ENCODE measurements around the gene AAK1.
A peak's percentile ranks its signal among the peaks of the same experiment; 100 is the strongest.
"Not testable (repeated sequence)": the region's sequence is repeated elsewhere in the genome, so short reads cannot be mapped to it uniquely, and the experiment has no call there.

AAK1 gene

DNA sequence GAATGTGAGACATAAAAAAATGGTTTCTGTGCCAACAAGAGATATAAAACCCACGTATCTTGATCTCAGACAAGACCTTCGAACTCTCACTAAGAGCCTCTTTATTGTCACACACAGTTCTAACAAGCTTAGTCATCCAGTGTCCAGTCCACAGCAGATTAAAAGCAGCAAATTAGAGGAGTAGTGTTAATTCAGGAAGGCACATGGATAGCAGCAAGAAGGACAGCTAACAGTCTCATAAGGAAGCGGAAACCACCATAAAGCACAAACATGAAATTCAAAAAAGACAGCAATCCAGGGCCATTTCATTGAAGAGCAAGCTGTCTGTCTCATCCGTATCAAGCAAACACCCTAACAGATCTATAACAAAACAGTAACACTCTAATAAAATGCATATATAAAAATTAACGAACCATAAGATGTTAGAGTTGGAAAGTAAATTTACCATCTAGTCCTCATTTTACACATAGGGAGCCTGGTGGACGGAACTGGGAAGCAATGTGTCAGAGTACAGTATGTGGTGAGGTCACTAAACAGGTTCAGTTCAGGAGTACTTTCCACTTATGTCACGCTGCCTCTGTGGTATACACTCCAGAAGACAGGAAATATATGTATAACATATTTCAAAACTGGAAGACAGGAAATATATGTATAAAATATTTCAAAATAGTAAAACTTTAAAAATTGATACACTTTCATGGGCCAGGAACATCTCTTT is 18.3 kb downstream of the AAK1 start:
- peak; percentile 34 for DNase-seq (ENCODE audit: low spot score)

DNA sequence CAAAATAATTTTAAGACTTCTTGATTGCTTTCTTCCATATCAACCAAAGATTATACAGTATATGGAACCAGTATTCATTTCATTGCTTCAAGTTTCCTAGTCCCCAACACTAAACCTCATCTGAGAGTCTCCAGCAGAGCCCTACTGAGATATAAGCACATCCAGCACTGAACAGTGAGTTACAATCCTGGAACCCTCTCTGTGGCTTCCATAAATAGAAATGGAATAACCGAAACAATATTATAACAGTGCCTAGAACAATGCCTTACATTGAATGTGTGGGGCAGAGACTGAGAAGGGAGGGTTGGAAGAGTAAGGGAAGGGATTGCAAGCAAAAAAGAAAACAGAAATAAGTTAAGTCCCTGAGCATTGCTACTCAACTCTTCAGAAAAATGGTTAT is 18.9 kb downstream of the AAK1 start:
- DNase-seq (ENCODE audit: low spot score): no peak

DNA sequence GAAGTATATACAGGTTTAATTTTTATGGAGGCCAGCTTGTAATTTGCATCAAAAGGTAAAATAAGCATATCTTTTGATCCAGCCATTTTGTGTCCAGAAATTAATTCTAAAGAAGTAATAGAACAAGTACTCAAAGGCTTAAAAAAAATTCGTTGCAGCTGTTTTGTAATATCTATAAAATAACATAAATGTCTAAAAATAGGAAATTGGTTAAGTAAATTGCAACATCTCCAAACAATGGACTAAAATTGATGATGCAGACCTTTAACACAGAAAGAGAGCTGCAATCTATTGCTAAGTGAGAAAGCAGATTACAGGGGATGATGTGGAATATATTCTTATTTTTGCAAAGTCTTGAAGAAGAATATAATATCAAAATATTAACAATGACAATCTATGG is 19.4 kb downstream of the AAK1 start:
- no peak for DNase-seq (ENCODE audit: low spot score)

DNA sequence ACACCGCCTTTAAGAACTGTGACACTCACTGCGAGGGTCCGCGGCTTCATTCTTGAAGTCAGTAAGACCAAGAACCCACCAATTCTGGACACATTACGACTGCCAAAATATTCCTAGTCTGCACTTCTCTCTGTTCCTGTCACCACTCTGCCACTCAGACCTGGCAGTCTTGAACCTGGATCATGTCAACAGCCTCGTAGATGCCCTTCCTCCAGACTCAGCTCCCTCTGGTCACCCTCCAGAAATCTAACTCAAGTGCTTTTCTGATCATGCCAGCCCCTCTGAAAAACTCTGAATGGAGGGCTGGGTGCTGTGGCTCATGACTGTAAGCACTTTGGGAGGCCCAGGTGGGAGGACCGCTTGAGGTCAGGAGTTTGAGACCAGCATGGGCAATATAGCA is 20.3 kb downstream of the AAK1 start:
- DNase-seq (ENCODE audit: low spot score): no peak

DNA sequence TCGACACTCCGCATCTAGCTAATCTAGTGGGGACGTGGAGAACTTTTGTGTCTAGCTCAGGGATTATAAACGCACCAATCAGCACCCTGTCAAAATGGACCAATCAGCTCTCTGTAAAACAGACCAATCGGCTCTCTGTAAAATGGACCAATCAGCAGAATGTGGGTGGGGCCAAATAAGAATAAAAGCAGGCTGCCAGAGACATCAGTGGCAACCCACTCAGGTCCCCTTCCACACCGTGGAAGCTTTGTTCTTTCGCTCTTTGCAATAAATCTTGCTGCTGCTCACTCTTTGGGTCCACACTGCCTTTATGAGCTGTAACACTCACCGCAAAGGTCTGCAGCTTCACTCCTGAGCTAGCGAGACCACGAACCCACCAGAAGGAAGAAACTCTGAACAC is 20.7 kb downstream of the AAK1 start:
- not testable (repeated sequence) for DNase-seq (ENCODE audit: low spot score)

DNA sequence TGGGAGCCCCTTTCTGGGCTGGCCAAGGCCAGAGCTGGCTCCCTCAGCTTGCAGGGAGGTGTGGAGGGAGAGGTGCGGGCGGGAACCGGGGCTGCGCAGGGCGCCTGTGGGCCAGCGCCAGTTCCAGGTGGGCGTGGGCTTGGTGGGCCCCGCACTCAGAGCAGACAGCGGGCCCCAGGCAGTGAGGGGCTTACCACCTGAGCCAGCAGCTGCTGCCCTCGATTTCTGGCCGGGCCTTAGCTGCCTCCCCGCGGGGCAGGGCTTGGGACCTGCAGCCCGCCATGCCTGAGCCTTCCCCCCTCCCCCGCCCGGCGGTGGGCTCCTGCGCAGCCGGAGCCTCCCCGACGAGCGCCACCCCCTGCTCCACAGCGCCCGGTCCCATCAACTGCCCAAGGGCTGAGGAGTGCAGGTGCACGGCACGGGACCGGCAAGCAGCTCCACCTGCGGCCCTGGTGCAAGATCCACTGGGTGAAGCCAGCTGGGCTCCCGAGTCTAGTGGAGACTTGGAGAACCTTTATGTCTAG is 21.5 kb downstream of the AAK1 start:
- not testable (repeated sequence) for DNase-seq (ENCODE audit: low spot score)

DNA sequence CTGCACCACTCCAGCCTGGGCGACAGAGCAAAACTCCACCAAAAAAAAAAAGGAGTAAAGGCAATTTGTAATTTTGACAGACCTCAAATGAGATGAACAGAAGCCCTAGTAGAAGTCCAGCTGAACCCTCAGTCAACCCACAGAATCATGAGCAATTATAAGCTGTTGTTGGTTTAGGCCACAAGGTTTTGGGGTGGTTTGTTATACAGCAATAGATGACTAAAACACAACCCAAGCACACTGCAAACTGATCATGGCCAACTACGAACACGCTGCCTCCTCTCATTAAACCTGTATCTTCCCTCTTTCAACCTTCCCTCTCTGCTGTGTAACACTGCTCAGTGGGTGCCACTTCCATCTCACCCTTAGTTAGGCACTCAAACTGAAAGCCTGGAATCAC is 22.1 kb downstream of the AAK1 start:
- DNase-seq (ENCODE audit: low spot score): no peak

DNA sequence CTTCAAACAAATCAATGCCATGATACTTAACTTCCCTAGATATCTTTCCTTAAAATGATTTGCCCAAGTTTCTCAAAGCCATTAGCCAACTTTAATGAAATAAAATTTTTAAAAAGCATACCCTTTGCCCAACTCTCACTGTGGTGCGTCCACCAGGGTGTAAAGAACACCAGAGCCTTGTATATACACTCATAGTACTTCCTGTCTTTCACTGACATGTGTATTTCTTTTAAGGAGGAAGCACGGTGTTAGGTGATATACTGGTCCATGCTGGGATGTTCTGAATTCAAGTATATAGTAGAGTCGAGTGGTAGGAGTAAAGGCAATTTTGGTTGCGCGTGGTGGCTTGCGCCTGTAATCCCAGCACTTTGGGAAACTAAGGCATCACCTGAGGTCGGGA is 22.7 kb downstream of the AAK1 start:
- DNase-seq (ENCODE audit: low spot score): no peak

DNA sequence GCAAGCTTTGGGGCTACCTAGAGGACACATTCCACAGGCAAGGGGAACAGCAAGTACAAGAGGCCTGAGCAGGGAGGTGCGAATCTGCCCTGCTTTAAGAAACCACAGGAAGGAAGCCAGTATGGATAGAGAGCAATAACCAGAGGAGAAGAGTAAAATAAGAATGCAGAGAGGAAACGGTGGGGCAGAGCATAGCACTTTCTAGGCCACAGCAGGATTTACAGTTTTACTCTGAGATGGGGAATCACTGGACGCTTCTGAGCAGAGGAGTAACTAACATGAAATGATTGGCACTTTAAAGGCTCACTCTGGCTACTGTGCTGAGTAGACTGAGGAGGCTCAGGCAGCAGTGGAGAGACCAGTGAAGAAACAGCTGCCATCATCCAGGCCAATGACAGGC is 23.8 kb downstream of the AAK1 start:
- DNase-seq (ENCODE audit: low spot score): no peak

DNA sequence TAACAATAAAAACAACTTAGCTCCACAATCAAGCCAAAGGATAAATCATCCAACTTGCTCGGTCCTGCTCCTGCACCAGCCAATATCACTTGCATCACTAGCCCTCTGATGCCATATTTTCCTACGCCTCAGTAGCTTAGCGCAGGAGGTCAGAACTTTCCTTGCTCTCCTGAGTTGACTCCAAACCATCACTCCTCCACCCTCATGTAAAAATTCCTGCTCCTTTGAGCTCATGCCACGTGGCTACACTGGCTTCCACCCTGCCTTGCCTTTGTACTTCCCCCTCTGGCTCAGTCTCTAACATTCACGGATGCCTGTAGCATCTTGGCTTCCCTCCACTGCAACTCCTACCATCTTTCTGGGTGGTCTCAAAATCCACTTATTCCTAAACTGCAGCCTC is 25.2 kb downstream of the AAK1 start:
- DNase-seq (ENCODE audit: low spot score): no peak

DNA sequence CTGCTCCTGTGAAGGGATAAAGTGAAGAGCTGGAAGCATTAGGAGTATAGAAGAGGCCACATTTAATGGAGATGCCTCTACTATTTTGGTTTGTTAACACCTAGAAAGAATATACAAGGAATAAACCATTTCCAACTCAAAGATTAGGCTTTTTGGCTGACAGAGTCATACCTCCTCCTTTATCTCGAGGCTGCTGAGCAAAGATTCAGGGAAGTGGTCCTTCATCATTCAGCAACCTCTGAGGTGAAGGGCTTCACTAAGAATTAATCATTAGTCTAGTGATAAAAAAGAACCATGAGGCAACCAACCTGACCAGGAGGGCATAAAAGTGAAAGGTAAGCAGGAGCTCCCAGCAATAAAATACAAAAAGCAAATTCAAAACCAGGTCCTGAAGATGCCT is 25.8 kb downstream of the AAK1 start:
- no peak for DNase-seq (ENCODE audit: low spot score)

DNA sequence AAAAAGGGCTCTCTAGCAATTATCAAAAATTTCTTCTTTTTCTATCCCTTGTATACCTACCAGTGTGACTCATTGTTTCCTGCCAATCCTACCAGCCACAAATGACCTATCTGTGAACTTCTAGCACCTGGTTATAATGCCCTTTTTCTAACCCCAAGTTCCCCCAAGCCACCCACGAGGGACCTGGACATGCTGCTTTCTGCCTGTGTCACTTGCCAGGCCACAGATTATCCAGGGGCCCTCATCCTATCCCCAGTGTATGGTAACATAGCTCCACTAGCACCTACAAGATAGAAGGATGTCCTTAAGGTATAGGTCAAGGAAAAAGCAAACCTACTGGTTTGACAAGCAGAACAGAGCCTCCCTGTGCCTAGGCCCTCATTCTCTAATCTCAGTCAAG is 26.8 kb downstream of the AAK1 start:
- DNase-seq (ENCODE audit: low spot score): no peak

DNA sequence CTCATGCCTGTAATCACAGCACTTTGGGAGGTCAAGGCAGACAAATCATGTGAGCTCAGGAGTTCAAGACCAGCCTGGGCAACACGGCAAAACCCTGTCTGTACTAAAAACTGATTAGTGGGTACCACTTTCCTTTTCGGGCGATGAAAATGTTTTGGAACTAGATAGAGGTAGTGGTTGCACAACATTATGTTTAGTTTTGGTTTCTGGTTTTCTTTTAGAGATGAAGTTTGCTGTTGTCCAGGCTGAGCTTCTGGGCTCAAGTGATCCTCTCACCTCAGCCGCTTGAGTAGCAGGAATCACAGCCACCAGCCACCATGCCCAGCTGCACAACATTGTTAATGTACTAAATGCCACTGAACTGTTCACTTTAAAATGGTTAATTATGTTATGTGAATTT is 27.6 kb downstream of the AAK1 start:
- DNase-seq (ENCODE audit: low spot score): no peak

DNA sequence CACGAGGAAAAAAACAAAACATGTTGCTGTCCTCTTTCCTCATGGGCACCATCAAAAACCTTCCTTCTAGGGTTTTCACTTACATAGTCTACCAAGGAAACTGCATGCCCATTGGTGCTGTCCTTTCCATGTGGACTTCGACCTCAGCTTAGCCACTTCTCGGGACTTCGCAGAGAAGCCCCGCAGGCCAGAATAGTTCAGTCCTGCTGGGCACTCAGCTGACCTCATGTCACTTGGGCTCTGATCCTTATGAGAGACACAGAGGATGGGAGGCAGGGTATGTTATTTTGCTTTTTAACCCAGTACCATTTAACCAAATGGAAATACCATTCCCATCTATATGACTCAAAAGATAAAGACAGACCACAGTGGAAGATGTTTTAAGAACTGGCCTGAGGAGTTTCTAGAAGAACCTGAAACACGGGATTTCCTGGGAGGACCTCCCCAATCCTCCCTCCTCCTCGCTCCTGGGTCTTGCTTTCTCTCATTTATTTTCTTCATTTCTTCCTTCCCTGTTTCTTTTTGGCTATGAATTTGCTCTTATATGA is 28.4 kb downstream of the AAK1 start:
- DNase-seq (ENCODE audit: low spot score): no peak

DNA sequence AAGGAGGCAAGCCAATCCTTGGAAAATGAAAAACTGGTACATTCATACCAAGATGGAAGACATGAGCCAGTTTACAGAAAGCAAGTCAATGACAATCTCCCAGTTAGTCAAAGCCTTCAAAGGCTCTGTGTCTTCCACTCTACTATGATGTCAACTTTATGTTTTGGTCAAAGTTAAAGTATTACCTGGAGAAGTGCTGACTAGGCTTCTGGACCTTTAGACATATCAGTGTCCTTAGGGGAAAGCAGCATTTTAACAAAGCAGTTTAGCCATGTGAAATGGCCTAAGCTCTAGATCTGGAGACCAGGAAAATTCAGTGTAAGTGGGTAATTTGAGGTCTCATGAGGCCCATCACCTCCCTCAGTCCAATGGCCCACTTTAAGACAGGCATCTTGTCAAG is 30.8 kb downstream of the AAK1 start:
- no peak for DNase-seq (ENCODE audit: low spot score)

DNA sequence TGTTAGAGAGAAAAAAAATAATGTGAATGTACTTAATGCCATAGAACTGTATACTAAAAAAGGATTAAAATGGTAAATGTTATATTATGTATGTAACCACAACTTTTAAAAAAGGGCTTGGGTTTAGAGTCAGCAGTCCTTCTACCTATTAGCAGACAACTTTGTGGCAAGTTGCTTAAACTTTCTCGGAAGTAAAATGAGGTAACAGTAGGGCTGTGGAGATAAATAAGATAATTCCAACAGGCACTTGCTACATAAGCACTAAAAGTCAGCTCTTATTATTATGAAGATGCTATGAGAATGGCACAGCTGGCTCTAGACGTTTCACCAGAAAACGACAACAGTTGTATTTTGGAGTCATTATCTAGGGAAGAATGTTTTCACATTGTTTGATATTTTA is 31.3 kb downstream of the AAK1 start:
- no peak for DNase-seq (ENCODE audit: low spot score)

DNA sequence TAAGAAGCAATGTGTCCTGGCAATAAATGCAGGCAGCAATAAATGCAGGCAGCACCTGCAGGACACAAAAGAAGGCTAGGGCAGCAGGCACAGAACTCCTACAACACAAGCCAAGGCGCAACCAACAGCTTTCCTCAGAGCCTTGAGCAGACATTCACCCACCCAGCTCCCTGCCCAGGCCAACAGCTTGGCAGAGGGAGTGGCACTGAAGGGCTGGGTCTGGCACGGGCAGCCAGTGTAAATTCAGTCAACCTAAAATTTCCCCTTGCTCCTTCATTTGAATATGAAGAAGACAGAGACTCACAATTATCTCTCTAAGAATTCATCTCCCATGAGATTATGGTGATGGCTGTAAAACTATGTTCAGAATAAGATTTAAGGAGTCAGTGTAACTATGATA is 35.4 kb downstream of the AAK1 start:
- DNase-seq (ENCODE audit: low spot score): peak; percentile 35

DNA sequence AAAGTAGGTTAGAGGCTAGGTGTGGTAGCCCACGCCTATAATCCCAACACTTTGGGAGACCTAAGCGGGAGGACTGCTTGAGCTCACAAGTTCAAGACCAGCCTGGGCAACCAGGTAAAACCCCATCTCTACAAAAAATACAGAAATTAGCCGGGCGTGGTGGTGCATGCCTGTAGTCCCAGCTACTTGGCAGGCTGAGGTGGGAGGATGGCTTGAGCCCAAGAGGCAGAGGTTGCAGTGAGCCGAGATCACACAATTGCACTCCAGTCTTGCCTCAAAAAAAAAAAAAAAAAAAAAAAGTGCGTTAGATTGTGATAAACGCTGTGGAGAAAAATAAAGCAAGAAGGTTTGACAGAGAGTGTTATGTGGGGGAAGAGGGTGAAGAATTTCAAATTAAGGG is 36.8 kb downstream of the AAK1 start:
- DNase-seq (ENCODE audit: low spot score): not testable (repeated sequence)

DNA sequence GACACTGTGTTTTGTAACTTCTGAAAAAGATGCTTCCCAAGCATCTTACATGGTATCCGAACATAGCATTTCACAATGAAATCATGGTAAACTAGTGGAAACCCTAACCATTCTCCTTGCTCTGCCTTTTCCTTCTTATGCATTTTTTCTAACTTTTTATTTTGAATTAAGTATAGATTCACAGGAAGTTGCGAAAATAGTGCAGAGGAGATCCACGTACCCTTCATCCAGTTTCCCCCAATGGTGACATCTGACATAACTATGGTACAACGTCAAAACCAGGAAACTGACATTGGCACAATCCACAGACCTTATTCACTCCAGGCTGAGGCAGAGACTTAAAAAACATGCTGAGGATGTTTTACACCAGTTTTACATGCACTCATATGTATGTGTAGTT is 38.3 kb downstream of the AAK1 start:
- no peak for DNase-seq (ENCODE audit: low spot score)

DNA sequence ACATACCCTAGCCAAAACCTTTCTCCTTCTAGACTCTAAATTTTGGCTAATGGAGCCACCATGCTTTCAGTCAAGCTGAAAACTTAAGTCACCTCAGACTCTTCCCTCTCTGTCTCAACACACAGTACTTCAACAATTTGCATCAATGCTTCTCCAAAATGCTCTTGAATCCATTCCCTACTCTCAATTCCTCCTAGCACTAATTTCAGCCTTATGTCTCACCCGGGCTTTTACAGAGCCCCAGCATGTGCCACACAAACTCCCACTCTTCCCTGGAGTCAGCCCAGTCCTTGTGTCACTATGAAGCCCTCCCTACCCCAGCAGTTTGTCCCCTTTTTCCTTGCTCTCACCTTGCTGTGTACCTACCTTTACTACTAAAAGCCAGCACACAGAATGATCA is 38.7 kb downstream of the AAK1 start:
- DNase-seq (ENCODE audit: low spot score): no peak

DNA sequence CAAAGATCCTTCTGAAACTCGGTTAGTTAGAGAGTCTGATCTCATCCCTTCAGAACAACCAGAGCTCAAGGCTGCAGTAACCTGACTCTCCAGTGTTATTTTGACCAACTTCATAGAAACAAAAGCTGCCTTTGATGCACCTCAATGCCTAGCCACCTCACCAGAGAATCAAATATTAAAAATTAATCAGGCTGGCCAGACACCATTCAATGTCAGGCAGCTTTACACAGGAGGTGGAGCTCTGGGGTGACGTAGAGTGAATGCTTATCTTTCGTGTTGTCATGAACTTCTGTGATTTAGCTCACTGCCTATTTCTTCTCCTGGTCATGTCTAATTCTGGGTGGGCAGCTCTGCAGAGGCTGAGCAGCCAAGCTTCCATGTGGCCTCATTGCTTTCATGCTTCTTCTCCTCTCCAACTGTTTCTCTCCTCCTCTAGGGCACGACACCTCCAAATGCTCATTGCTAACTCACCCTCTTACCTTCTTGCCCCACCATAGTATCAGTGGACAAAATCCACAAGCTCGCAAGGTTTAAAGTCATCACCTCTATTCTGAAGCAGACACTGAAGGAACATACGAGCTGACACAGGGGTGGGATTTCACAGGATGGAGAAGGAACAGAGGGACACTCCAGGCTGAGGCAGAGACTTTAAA is 39.4 kb downstream of the AAK1 start:
- DNase-seq (ENCODE audit: low spot score): peak; percentile 83

DNA sequence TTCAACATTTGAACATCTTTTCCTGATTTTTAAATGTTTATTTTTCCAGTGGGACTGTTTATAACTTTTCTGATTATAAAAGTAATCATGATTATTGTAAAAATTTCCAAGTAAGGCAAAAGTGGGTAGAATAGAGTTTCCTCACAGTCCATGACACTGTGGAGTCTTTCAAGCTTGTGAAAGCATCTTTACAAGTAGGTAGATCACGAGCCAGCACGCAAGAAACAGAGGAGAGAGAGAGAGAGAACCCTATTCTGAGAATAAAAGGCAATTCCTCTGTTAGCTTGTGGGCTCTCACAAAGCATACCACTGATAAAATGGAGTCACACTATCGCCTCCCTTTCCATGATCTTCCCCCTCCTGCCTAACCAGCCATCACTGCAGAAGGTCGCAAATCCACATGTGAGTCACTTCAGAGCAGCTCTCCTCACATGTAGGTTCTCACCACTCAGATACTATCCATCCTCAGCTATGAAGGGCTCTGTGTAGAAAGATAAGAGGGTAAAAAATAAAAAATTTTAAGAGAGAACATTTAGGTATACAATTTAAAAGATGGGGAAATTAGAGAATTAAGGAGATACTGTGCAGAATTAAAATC is 40.3 kb downstream of the AAK1 start:
- DNase-seq (ENCODE audit: low spot score): peak; percentile 72

DNA sequence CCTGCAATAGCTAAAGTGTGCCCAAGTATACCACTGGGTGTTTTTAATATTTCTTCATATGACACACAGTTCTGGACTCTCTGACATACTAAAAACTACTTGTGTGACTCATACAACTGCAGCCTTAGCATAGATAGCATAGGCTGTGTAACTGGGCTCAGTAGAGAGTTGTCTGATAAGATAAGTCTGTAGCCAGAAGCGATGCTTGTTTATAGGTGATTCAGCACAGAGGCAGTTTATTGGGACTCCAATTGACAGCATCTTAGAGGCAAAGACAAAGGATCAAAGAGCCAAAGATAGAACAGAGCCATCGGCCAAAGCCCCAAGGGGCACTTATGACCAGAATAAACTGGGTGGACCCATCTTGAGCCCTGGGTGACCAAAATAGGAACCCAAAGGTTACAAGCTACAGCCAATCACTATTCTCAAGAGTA is 42.3 kb downstream of the AAK1 start:
- DNase-seq (ENCODE audit: low spot score): peak; percentile 89

Measured in hematopoietic multipotent progenitor cell treated with erythropoietin and hydrocortisone succinate and interleukin-3 and kit ligand, for 17 days (in vitro differentiated cells).